ENCODE measurements around the gene ECPAS. TPM values are rescaled to one million over a fixed set of nuclear protein-coding genes. Genes with fewer than 3 reads are reported as not detected.

The ECPAS gene
- total RNA-seq, 1 experiment from 2014 or later: 106 TPM

- Mint-ChIP-seq H3K27ac (peak overlapping the region in 1 of 3 experiments; percentile 30; a peak in 1 of 7 replicates), H3K4me1 (peaks cover 10 to 12% of the 10 kb centered on the region in 2 experiments), H3K4me3 (no peak overlapping the region), H3K9me3 (no peaks in the 10 kb centered on the region; a peak in 1 of 5 replicates), H3K36me3 (ENCODE audit: insufficient read depth in 1 of 3, low read depth in 3 of 3) (peaks cover 16 to 30% (median 25%) of the 10 kb centered on the region in 3 experiments), H3K27me3 (ENCODE audit: low read depth) (no peaks in the 10 kb centered on the region)
- Histone ChIP-seq H2BK12ac (ENCODE audit: insufficient read length, low read depth, low read length) (no peak overlapping the region), H4K20me1 (ENCODE audit: control insufficient read depth, insufficient read depth, insufficient read length) (no peaks in the 10 kb centered on the region), H2BK20ac (ENCODE audit: low read depth, low read length, poor library complexity, severe bottlenecking) (no peak overlapping the region), H3K4me2 (ENCODE audit: insufficient read depth, insufficient read length, low read length) (no peak overlapping the region), H4K5ac (ENCODE audit: insufficient read length, low read depth, low read length) (no peak overlapping the region), H3K23me2 (ENCODE audit: insufficient read length, low read depth, low read length, poor library complexity, severe bottlenecking) (no peaks in the 10 kb centered on the region), H2BK120ac (ENCODE audit: low read depth, low read length, poor library complexity, severe bottlenecking) (no peak overlapping the region), H3K79me2 (ENCODE audit: insufficient read depth, low read length) (peaks cover 15% of the 10 kb centered on the region; the same call in 1 of the 2 replicates), H3K14ac (ENCODE audit: insufficient read depth, low read length) (no peak overlapping the region), H3K27me3 (ENCODE audit: insufficient read depth, low read length) (no peaks in the 10 kb centered on the region), H3T11ph (ENCODE audit: low read length) (no peak overlapping the region), H3K79me1 (ENCODE audit: insufficient read depth, low read depth, low read length, poor library complexity, severe bottlenecking) (peaks cover 15% of the 10 kb centered on the region), H2AK5ac (ENCODE audit: insufficient read length, low read length) (no peak overlapping the region), H3K18ac (ENCODE audit: insufficient read length, low read depth, low read length) (no peak overlapping the region), H2BK5ac (ENCODE audit: insufficient read length, low read length) (no peak overlapping the region), H3K23ac (ENCODE audit: insufficient read length, low read depth, low read length) (no peak overlapping the region), H3K4me1 (ENCODE audit: insufficient read depth, low read length) (peaks cover 7% of the 10 kb centered on the region; the same call in 1 of the 2 replicates), H3K9me3 (ENCODE audit: control insufficient read depth, low read depth, low read length) (no peaks in the 10 kb centered on the region), H4K8ac (replicated peaks; ENCODE audit: insufficient read length, low read depth, low read length) (no peak overlapping the region), H4K91ac (ENCODE audit: insufficient read length, low read depth, low read length) (no peak overlapping the region), H2BK15ac (ENCODE audit: low read depth, low read length) (no peak overlapping the region), H3K9ac (ENCODE audit: extremely low read depth, insufficient read length, low read length) (no peak overlapping the region), H2AFZ (ENCODE audit: low read length) (no peak overlapping the region), H3K4ac (ENCODE audit: low read depth, low read length) (no peak overlapping the region), H3K27ac (ENCODE audit: insufficient read length, low read depth, low read length) (no peak overlapping the region), H3K56ac (ENCODE audit: insufficient read length, low read depth, low read length) (no peak overlapping the region)
- no peak for DNase-seq
- TF ChIP-seq CTCF (conservative IDR thresholded peaks at IDR 0.05): no peak
- WGBS (ENCODE audit: extremely low coverage, insufficient read length, low lambda C conversion rate): no CpG with 5 or more reads among the region's 2 CpGs
Measured at GRCh38 chr9:111450124-111450523, 34.1 kb downstream of the ECPAS start.
